HG03432 (cell line): ENCODE measurements around the gene PPP1R7.

Source experiments
- ATAC-seq: cut with Tn5 transposase; IDR thresholded peaks from one replicate; pipeline ENCODE4 v1.9.1; 2021; ENCODE audit warnings: mild to moderate bottlenecking, moderate library complexity; ENCODE audit not compliant: unreplicated experiment

The PPP1R7 gene

DNA sequence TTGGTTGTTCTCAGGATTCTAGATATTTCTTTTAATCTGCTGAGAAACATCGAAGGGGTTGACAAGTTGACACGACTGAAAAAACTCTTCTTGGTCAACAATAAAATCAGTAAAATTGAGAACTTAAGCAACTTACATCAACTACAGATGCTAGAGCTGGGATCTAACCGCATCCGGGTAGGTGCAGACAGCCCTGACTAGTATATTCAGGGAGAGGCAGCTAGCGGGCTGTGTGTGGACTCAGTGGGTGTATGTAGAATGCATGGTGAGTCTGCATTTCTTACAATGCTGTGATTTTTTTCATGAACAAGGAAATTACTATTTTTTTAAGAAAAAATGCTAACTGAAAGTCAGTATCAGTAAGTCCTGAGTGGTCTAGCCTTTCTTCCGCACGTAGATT is 10.1 kb downstream of the PPP1R7 start:
- no peak for ATAC-seq

DNA sequence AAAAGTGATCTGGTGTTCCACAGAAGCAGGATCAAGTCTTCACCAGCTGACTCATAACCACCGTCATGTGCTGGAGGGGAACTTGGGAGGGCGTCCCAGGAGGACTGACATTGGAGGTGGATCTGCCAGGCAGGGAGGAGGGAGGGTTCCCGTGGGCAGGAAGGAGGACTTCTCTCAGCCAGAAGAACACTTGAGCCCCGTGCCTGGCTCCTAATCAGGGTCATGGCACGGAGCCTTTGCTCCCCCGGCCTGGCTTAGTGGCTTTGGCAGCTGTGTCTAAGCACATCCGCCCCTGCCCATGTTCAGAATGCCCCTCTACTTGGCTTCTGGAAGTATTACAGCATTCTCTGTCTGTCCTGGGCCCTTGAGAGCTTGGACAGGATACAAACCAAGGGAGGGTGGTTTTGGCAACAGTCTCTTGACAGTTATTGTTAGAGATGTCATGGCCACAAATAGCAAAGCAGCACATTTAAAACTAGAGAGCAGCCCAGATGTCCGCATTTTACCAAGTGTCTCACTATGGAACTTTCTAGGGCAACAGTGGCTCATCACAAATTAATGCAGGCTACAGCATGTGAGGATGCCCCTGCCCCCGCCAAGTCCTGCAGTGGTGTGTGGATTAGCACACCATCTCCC is 11.5 kb downstream of the PPP1R7 start:
- ATAC-seq, result no peak

DNA sequence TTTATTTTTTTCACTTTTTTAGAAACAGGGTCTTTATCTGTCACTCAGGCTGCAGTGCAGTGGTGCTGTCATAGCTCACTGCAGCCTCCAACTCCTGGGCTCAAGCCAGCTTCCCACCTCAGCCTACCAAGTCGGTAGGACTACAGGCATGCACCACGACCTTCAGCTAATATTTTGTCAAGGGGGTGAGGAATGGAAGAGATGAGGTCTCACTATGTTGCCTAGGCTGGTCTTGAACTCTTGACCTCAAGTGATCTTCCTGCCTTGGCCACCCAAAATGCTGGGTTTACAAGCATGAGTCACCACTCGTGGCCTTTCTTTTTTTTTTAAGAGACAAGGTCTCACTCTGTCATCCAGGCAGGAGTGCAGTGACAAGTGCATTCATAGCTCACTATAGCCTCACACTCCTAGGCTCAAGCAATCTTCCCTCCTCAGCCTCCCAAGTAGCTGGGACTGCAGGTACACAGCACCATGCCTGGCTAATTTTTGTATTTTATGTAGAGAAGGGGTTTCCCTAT is 13.4 kb downstream of the PPP1R7 start:
- no peak for ATAC-seq

DNA sequence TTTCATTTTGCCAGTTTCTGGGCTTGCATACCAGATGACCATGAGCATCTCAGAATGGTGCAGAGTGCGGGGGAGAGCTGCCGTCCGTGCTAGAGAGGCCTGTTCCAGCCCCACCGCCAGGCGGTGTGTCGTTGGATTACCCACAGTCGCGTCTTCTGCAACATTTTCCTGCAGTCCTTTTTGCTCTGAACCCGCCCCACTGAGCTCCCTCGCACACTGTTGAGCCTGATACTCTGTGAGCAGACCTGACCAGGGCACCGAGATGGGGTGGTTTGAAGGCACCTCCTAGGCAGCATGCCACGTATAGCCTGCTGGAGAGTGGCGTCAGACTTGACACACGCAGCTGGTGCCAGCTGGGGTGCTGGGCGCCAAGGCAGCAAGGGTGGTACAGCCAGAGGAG is 18.1 kb downstream of the PPP1R7 start:
- ATAC-seq, result no peak

DNA sequence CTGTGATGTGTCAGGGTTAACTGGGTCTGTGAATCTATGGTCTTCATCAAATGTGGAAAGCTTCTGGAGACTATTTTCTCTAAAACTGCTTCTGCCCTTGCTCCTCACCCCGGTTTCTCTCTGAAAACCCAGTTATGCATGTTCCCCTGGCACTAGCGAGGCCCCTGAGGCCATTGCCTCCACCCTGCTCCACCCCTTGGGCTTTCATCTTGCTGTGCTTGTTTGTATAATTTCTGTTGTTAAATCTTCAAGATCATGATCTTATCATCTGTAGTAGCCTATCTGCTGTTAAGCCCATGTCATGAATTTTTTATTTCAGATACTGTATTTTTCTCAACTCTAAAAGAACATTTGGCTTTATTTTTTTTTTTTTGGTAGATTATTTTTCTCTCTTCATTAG is 23.3 kb downstream of the PPP1R7 start:
- no peak for ATAC-seq

DNA sequence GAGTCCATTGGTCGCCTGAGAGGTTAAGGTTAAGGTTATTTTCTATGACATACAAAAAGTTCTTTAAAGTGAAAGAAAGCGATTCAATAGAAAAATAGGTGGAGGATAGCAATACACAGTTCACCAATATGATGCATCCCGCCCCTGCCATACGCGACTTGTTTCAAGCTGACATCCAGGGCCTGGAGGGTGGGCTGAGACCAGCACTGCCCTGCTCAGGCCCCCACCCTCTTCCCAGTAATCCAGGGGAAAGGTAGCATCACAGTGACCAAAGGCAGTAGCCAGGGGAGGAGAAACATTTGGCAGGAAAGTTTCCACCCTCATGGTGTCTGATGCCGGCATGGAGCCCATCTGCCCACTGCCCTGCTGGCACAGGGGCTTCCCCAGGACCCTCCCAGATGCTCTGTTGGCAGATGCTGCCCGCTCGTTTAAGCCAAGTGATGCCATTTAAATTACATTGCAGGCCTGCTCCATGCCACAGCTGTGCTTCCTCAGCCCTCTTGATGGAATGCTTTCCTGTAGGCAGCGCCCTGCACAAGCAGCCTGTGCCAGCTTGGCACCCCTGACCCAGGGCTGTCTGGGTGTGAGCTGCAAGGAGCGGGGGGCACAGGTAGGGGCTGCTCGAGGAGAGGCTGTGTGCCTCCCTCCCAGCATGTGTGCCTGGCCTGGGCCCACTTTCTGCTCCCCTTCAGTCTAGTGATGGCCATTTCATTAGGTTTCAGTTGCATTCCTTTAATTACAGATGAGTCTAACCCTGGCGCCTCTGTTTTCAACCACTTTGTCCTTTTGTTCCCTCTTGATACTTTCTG is 27.5 kb downstream of the PPP1R7 start:
- no peak for ATAC-seq

DNA sequence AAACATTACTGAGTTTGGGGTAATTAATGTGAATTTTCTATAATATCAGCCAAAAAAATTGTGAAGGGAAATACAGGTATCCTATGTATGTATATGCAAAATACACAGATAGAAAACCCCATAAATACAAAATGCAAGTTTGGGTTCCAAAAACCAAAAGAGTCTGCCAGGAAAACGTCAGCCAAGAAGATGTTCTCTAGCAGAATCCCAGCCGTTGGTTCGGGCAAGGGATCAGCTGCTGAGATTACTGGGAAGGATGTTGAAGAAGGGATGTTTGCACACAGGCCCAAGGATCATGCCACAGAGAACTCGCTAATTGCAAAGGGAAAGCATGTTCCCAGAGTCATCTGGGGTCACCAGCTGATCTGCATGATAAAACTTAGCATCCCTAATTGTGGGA is 28.7 kb downstream of the PPP1R7 start:
- ATAC-seq, result no peak

DNA sequence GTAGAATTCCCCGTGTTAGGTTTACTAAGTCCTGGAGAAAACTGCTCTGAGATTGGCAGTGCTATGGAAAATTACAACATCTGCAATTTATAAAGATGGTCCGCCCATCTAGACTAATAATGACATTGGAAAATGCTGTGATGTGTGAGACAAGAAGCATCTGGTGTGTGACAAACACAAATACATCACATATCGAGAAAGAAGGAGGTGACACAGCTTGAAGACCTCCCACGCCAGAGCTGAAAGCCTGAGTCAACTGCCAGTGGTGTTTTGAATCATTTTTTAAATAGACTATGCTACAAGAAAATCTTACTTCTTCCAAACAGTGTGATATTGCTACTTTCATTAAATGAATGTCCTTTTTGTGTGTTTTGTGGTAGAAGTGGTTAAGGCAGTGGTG is 29.6 kb downstream of the PPP1R7 start:
- no peak for ATAC-seq

DNA sequence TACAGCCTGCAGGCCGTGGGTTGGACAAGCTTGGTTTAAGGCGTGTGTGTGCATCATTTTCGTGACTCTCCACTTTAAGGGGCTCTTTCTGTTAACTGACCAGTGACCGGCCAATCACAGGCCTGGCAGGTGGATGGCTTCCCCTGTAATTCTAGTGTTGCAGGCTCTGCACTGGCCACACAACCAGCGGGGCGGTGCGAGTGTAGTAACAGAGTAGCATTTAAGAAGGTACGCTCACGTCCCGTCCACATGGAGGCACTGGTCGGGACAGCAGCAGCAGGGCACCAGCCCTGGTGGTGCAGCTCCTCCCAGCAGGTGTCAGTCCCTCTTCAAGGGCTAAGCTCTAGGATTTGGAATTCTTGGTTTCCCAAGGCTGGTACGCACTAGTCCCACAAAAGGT is 30.2 kb downstream of the PPP1R7 start:
- no peak for ATAC-seq

DNA sequence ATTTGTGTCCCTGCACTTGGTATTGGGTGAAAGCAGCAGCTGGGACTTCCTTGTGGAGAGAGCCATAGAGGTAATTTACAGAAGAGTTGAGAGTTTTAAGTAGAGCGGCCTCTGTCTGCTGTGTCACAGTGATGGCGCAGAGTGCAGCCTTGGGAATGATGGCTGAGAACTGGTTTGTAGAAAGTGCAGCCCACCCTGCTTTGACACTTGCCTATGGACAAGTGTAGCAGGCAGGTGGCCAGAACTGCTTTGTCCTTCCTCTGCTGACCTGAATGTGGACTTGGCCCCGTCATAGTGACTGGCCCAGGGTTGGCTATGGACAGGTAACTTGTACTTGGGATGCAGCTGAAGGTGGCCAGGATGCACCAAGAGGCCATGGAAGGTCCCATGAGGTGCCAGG is 31.9 kb downstream of the PPP1R7 start:
- no peak for ATAC-seq

DNA sequence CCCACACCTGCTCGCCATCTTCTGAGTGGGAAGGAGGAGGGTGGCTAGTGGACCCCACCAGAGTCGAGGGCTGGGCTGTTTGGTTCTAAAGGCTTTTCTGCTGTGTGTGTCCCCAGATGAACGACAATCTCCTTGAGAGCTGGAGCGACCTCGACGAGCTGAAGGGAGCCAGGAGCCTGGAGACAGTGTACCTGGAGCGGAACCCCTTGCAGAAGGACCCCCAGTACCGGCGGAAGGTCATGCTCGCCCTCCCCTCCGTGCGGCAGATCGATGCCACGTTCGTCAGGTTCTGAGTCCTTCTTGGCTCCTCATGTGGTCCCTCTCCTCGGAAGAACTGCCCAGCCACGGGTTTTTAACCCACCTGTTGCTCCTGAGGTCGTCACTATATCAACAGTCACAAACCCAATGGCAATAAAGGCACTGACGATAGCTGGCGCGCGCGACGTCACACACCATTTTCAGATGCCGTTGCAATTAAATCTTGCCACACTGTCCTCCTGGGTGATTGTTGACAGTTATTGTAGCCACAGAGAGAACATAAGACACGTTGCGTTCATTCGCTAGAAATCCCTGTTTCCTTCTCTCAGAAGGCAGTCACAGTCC is 32.4 kb downstream of the PPP1R7 start:
- no peak for ATAC-seq

DNA sequence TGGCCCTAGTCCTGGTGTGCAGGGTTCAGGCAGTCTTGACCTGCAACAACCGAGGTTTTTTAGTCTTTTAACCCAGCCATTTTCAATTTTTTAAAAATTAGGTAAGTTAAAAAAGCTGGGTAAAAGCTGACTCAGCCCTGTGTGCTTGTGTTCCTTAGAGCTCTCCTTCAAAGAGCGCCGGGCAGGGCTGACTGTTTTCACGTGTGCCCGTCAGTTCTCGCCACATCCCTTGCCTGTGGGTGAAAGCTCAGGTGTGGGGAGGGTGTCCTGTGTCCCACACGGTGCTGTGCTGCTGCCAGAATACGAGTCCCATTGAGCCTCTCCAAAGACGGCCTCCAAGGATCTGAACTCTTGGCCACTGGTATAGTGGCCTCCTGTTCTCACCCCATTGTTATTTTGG is 33.0 kb downstream of the PPP1R7 start:
- ATAC-seq, result no peak

DNA sequence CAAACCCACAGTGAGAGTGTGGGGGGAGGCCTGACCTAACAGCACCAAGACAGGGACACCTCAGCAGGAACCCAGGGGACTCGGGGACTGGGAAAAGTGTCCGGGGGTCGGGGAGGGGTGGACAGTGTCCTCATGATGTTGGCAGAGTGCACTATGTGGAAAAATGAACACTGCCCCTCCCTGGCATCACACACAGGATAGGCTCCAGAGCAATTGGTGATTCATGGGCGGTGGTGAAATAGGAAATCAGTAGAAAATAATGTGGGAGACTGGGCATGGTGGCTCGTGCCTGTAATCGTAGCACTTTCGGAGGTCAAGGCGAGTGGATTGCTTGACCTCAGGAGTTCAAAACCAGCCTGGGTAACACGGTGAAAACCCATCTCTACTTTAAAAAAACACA is 34.6 kb downstream of the PPP1R7 start:
- no peak for ATAC-seq

DNA sequence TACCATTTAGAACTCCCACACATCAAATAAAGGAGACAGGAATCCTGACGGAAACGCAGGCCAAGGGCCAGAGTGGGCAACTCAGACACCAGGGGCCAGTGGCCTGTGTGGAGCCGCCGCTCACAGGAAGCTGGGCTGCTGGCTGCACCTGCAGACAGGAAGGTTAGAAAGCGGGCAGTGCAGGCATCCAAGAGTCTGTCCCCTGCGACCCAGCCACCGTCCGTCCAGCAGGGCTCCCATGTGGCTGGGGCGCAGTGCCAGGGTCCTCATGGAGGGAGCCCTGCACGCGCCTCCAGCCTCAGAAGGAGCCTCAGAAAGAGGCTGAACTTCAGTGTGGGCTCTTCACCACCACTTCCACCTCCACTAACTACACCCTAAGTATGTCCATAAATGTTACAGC is 35.7 kb downstream of the PPP1R7 start:
- no peak for ATAC-seq

DNA sequence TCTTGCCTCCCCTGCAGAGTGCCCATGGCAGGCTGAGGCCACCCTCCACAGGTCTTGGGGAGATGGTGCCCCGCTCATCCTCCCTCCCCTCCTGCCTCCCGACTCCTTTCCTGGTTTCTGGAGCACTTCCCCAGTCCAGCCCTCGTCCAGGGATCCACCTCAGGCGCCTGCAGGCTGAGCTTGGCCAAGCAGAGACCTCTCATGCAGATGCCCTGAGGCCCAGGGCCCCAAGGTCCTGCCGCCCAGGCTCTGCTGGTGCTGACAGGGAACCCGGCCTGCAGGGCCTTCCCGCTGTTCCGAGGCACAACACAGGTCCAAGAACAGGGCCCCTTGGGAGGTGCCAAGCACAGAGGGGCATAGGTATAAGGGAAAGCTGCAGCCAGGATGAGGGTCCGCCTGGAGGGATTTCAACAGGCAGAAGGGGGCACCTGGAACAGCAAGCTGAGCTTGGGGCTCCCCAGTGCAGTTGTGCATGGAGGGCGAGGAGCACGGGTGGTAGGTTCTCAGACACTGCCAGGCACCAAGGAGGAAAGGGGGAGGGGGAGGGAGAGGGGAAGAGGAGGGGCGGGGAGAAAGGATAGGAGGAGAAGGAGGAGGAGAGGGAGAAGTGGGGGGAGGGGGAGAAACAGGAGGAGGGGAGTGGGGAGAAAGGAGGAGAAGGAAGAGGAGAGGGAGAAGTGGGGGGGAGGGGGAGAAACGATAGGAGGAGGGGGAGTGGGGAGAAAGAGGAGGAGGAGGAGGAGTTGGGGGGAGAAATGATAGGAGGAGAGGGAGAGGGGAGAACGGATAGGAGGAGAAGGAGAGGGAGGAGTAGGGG is 37.0 kb downstream of the PPP1R7 start:
- no peak for ATAC-seq

DNA sequence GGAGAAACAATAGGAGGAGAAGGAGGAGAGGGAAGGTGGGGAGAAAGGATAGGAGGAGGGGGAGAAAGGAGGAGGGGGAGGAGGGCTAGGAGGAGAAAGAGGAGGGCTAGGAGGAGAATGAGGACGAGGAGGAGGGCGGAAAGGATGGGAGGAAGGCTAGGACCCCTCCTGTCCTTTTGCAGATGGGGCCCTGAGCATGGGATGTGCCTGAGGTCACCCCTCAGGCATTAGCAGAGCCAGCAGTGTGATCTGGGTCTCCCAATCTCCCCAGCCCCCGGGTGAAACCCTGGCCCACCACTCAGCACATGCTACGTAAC is 37.6 kb downstream of the PPP1R7 start:
- no peak for ATAC-seq

DNA sequence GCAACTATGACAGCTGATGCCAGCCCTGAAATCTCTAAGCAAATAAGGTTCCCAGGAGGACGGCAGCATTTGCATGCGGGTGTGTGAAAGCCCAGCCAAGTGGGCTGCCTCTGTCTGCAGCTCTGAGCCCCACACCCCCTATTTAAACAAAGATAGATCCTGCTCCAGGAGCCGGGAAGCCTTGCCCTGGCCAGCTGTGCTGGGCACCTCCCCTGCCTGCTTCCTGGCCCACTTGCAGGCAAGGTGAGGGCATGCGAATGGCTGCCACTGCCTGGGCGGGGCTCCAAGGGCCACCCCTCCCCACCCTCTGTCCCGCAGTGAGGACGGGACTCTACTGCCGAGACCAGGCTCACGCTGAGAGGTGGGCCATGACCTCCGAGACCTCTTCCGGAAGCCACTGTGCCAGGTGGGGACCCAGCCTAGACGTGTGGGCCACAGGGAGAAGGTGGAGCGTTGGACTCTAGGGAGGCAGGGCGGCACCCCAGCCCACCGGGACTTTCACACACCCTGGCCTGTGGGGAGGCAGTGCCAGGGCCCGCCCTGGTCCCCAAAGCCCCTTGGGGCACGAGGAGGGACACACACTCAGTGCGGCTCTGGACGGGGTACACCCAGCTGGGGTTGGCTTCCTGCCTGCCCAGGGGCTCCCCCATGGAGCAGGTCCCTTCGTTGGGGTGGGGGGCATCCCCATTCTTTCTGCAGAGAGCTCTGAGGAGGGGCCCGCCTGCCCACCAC is 38.3 kb downstream of the PPP1R7 start, which contains the start of gene ANO7:
Gene ANO7, plus strand, starts transcription at position 317 of the 732 bp plus-strand sequence. CDS start 1,387 bp downstream, outside the sequence.
- ATAC-seq, result no peak

DNA sequence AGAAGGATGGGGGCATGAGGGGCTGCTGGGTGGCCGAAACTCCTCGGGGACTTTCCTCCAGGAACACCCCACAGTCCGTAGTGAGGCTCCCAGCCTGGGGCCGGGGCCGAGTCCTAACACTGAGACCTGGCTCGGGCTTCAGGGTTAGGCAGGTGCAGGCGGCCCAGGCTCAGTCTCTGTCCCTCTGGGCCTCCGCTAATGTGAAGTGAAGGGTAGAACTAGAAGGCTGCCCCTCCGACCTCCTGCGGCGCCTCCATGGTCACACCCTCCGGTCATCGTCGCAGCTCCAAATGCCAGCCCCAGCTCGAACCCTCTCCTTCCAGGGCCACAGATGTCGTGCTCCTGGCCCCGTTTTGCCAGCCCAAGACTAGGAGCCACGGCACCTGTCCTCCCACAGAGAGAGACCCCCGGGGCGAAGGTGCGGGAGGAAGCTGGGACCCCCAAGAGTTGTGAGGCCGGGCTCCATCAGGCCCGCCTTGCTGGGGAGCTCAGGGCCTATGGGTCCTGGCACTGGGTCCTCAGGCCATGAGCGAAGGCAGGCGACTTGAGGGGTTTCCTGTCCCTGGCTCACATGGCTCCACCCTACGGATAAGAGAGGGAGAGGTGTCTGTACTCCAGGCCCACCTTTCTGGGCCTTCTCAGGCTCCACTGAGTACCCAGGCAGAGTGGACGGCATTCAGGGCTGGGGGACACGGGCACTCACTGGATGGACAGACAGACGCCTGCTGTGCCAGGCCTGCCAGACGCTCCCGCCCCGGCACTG is 39.0 kb downstream of the PPP1R7 start:
- ATAC-seq, result no peak

DNA sequence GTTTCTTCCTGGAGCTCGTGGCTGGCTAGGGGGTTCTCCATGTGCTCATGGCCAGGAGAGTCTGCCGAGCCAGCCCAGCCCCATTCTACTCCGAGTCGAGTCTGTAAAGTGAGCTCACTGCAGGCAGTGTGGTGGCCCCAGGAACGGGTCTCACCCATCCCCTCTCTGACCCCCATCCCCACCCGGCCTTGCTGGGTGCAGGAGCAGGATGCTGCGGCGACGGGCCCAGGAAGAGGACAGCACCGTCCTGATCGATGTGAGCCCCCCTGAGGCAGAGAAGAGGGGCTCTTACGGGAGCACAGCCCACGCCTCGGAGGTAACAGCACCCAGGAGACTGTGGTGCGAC is 39.6 kb downstream of the PPP1R7 start:
- no peak for ATAC-seq
